ENCODE results near the gene RPRD1B.

Gene RPRD1B

GRCh38 chr20:37999526-38000263, 33.9 kb upstream of the RPRD1B start:
- no peak for TF ChIP-seq CTCF (IDR thresholded peaks at IDR 0.05; ENCODE audit: insufficient read depth, low read length, poor library complexity, severe bottlenecking)
- no peak for DNase-seq (ENCODE audit: extremely low read depth, insufficient read length)
- peaks cover 23% of the 10 kb centered on the region for H3K36me3 ChIP-seq (ENCODE audit: control insufficient read depth, insufficient read depth, low read length)
- H3K27me3 ChIP-seq (replicated peaks; ENCODE audit: control insufficient read depth, insufficient read depth, low read length) = no peaks in the 10 kb centered on the region
- H3K4me3 ChIP-seq (replicated peaks; ENCODE audit: low read depth, low read length) = no peak overlapping the region

- H3K27me3 ChIP-seq (replicated peaks; ENCODE audit: control insufficient read depth, insufficient read depth, low read length) = no peaks in the 10 kb centered on the region
- no peak for TF ChIP-seq CTCF (IDR thresholded peaks at IDR 0.05; ENCODE audit: insufficient read depth, low read length, poor library complexity, severe bottlenecking)
- H3K36me3 ChIP-seq (ENCODE audit: control insufficient read depth, insufficient read depth, low read length) = peaks cover 21% of the 10 kb centered on the region
- H3K4me3 ChIP-seq (replicated peaks; ENCODE audit: low read depth, low read length) = no peak overlapping the region
- DNase-seq (ENCODE audit: extremely low read depth, insufficient read length) = no peak
These were observed 33.3 kb upstream of the RPRD1B start for GRCh38 chr20:38000293-38000692.

GRCh38 chr20:38001173-38001875, 32.2 kb upstream of the RPRD1B start:
- Histone ChIP-seq H3K36me3 (ENCODE audit: control insufficient read depth, insufficient read depth, low read length) (peaks cover 17% of the 10 kb centered on the region), H3K27me3 (replicated peaks; ENCODE audit: control insufficient read depth, insufficient read depth, low read length) (no peaks in the 10 kb centered on the region), H3K4me3 (replicated peaks; ENCODE audit: low read depth, low read length) (no peak overlapping the region)
- no peak for DNase-seq (ENCODE audit: extremely low read depth, insufficient read length)
- no peak for TF ChIP-seq CTCF (IDR thresholded peaks at IDR 0.05; ENCODE audit: insufficient read depth, low read length, poor library complexity, severe bottlenecking)

- DNase-seq (ENCODE audit: extremely low read depth, insufficient read length) = no peak
- no peaks in the 10 kb centered on the region for H3K27me3 ChIP-seq (replicated peaks; ENCODE audit: control insufficient read depth, insufficient read depth, low read length)
- no peak for TF ChIP-seq CTCF (IDR thresholded peaks at IDR 0.05; ENCODE audit: insufficient read depth, low read length, poor library complexity, severe bottlenecking)
- H3K36me3 ChIP-seq (ENCODE audit: control insufficient read depth, insufficient read depth, low read length) = peaks cover 13% of the 10 kb centered on the region
- H3K4me3 ChIP-seq (replicated peaks; ENCODE audit: low read depth, low read length) = no peak overlapping the region
These were observed 31.6 kb upstream of the RPRD1B start for GRCh38 chr20:38001981-38002380.

GRCh38 chr20:38002422-38002821, 31.1 kb upstream of the RPRD1B start:
- Histone ChIP-seq H3K27me3 (replicated peaks; ENCODE audit: control insufficient read depth, insufficient read depth, low read length) (no peaks in the 10 kb centered on the region), H3K36me3 (ENCODE audit: control insufficient read depth, insufficient read depth, low read length) (peaks cover 13% of the 10 kb centered on the region), H3K4me3 (replicated peaks; ENCODE audit: low read depth, low read length) (no peak overlapping the region)
- no peak for DNase-seq (ENCODE audit: extremely low read depth, insufficient read length)
- TF ChIP-seq CTCF (IDR thresholded peaks at IDR 0.05; ENCODE audit: insufficient read depth, low read length, poor library complexity, severe bottlenecking) = no peak

All from GM06990 (cell line).